ENCODE measurements around the gene FAM240A. TPM values are rescaled to one million over a fixed set of nuclear protein-coding genes. Genes with fewer than 3 reads are reported as not detected.
"Not testable (repeated sequence)": the region's sequence is repeated elsewhere in the genome, so short reads cannot be mapped to it uniquely, and the experiment has no call there.

Gene FAM240A
- not detected in 2 replicates for total RNA-seq (2014; rRNA removed; shearing (Covaris generic))

- DNase-seq (ENCODE audit: low spot score) = no peak
Measured at GRCh38 chr3:46612324-46612723, at the start of gene FAM240A. Gene FAM240A, plus strand, starts transcription at chr3:46612525. Its CDS starts 159 bp downstream, at chr3:46612684.

- no peak for DNase-seq (ENCODE audit: low spot score)
Measured at GRCh38 chr3:46564190-46565021, 47.9 kb upstream of the FAM240A start.

GRCh38 chr3:46565077-46565476 lies 47.2 kb upstream of the FAM240A start:
- no peak for DNase-seq (ENCODE audit: low spot score)

DNA sequence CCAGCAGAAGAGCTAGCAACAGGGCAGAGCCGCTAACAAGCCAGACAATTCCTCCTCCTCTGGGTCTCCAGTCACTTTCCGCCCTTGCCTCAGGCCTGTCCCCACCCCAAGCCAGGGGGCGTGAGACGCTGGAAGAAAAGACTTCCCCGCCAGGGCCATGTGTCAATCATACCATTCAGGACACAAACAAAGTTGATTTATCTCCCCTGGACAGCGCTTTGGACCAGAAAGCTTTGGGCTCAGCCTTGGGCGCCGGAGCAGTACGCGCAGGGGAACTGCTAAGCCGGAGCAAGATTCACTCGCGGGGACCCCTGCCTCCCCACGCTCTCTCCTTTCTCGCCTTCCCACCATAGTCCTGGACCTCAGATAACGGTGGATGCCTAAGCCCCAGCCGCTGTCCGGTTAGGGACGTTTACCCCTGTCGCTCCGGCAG lies 46.7 kb upstream of the FAM240A start:
- no peak for DNase-seq (ENCODE audit: low spot score)

DNA sequence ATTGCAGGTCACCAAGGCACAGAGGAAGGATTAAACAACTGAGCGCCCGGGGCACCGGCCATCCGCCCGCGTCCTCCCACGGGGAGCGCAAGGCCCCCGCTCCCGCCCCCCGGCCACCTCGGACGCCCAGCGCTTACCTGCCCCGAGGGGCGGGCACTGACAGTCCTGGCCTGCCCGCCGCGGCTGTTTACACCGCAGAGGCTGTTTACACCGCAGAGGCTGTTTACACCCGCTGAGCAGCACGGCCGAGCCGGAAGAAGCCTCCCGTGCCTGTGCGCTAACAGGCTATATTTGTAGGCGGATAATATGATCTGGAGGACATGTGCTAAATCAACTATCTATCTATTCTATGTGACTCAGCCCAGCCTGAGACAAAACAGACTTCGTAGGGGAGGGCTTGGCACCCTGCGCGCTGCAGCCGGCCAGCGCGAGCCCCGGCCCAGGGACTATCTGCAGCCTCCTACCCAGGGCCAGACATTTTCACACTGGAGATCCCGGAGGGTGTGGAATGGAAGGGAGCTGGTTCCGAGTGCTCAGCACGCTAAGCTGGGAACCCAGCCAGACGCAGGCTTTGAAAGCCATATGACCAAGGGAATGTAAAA lies 46.2 kb upstream of the FAM240A start, which contains the start of gene LRRC2:
TSS of gene LRRC2 (minus strand) at position 263 of the 602 bp plus-strand sequence. CDS start 14,711 bp downstream, outside the sequence.
- no peak for DNase-seq (ENCODE audit: low spot score)

- no peak for DNase-seq (ENCODE audit: low spot score)
Measured at GRCh38 chr3:46571684-46572083, 40.6 kb upstream of the FAM240A start.

- DNase-seq (ENCODE audit: low spot score) = no peak
Measured at GRCh38 chr3:46573701-46574100, 38.6 kb upstream of the FAM240A start.

- no peak for DNase-seq (ENCODE audit: low spot score)
Measured at GRCh38 chr3:46574243-46574646, 38.1 kb upstream of the FAM240A start.

DNA sequence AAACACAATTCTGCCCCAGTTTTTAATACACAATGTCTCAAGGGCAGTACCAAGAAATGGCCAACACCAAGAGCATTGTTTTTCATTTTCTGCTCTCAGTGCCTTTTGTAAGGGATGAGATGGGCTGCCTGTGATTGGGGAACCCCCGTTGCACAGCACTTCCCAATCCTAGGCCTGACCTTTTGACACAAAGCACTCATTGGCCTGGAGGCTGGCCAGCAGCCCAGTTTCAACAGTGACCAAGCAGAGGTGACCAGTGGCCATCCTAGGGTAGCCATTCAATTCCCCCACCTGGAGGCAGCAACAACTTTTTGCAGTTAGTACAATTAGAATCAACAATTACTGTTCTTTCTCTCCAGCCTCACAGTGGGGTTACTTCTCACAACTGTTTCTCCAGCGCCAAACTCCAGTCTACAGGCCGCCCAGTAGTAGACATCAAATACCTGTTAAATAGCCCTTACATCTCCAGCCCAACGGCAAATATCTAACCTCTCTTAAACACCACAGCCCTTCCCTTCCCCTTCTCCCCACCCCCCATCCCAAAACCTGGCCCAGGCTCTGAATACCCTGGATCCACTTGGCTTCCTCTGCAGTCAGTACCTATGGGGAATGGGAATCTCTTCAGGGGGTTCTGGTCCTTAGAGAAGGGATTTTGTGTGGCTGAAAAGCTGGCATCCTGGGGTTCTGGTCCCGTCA lies 37.3 kb upstream of the FAM240A start:
- no peak for DNase-seq (ENCODE audit: low spot score)

GRCh38 chr3:46575577-46576222 lies 36.6 kb upstream of the FAM240A start:
- no peak for DNase-seq (ENCODE audit: low spot score)

DNA sequence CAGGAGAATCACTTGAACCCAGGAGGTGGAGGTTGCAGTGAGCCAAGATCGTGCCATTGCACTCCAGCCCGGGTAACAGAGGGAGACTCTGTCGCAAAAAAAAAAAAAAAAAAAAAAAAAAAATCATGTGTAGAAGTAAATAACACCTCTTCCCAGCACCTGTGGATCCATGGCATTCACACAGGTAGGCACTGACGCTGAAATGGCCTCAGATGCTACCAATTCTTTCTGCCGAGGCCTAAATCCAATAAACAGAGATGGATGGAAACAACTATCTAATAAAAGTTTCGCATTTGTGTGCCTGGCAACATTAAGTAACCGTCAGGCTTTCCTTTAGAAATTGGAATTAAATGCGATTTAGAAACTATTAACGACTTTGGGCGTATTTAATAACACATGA lies 35.9 kb upstream of the FAM240A start:
- DNase-seq (ENCODE audit: low spot score) = no peak

DNA sequence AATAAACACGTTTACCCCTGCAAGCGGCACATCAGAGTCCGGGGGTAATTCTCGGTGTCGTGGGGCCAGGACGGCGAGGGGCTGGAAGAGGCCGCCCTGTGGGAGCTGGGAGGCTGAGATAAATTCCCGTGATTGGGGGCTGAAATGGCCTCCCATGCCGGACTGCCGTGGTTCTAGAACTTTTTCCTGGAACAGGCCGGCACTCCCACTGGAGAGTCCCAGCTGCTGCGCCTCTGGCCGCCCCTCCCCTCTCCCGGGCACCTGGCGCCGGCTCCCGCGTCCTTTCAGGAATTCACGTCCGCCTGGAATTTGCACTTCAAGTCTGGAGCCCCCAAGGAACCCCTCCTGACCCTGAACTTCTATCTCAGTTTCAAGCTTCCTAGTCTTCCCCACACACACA lies 35.4 kb upstream of the FAM240A start:
- DNase-seq (ENCODE audit: low spot score) = no peak

DNA sequence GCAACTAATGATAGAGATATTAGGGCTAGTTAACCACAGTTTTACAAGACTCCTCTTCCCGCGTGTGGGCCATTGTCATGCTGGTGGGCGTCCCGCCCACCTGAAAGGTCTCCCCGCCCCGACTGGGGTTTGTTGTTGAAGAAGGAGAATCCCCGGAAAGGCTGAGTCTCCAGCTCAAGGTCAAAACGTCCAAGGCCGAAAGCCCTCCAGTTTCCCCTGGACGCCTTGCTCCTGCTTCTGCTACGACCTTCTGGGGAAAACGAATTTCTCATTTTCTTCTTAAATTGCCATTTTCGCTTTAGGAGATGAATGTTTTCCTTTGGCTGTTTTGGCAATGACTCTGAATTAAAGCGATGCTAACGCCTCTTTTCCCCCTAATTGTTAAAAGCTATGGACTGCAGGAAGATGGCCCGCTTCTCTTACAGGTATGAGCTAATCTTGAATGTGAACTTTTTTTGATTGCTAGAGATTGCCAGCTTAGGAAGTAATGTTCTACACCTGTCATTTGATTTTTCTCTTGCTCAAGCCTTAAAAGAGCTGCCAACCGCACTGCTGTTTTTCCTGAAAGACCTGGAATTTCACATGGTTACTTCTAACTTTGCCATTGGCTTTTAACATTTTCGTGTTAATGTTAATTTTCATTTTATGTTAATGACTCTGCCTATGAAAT lies 34.6 kb upstream of the FAM240A start:
- not testable (repeated sequence) for DNase-seq (ENCODE audit: low spot score)

DNA sequence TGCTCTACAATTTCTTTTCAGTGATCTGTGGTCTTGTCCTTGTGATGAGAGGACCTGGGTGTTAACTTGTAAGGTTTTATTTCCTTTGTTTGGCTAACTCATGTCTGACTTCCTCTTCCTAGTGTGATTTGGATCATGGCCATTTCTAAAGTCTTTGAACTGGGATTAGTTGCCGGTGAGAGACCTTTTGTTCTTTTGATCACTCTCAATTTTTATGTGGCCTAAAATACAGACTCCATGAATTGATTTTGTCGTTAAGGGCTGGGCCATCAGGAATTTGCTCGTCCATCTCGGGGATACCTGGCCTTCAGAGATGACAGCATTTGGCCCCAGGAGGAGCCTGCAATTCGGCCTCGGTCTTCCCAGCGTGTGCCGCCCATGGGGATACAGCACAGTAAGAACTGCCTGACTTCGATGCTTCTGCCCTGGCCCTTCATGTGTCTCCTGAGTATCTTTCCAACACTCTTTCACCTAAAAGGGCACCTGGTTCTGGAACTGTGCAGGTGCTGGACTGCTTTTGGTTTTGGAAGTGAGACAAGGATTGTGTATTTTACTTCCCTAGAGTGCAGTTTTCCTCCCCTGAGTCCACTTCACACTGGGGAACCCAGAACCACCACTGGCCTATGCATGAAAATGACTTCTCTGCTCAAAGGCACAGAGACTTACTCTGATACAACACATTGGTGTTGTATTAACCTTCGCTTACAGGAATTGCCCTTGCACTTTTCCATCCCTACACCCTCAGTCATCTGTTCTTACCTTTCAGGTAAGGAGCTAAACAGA lies 33.2 kb upstream of the FAM240A start:
- DNase-seq (ENCODE audit: low spot score) = no peak

GRCh38 chr3:46579756-46580286 lies 32.5 kb upstream of the FAM240A start:
- no peak for DNase-seq (ENCODE audit: low spot score)

- no peak for DNase-seq (ENCODE audit: low spot score)
Measured at GRCh38 chr3:46580675-46581074, 31.6 kb upstream of the FAM240A start.

- no peak for DNase-seq (ENCODE audit: low spot score)
Measured at GRCh38 chr3:46584598-46585467, 27.5 kb upstream of the FAM240A start.

DNA sequence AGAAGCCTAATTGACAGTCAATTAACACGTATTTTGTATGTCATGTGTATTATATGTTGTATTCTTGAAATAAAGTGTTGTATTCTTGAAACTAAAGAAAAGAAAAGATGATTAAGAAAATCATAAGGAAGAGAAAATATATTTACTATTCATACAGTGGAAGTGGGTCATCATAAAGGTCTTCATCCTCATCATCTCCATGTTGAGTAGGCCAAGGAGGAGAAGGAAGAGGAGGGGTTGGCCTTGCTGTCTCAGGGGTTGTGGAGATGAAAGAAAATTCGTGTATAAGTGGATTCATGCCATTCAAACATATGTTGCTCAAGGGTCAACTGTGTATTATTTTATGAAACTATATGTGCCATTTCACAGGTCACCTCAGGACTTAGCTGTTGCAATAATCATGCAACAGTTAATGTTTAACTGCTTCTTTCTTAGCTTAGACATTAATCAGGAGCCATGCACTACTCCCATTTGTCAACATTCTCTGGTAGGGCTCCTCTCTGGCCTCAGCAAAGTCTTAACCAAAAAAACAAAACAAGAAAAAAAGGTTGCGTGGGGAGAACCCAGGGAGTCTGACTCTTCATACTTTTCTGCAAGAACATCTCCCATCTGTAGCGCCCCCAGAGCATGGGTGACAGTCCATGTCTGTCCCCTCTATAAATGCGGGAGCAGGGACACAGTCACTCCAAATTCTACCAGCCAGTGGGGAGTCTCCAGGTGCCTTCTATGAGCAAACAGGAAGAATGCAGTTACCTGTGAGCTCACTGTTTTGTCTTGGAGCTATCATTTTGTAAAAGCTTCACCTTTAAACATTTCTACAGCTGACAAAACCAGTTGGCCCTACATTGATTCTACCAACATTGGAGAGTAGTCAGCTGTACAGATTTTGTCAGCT lies 26.3 kb upstream of the FAM240A start:
- no peak for DNase-seq (ENCODE audit: low spot score)
